ACC112 (cell line): Measurements from ENCODE around the gene WSB2.
A peak's percentile ranks its signal among the peaks of the same experiment; 100 is the strongest.

Experiments used
- H2AFZ ChIP-seq: fragments of 200-600 bp; sonication (generic); one replicate; pipeline ENCODE4 v1.6.0; 2017; ENCODE audit warnings: antibody characterized with exemption, low read length; ENCODE audit not compliant: unreplicated experiment
- H3K27ac ChIP-seq: fragments of 200-600 bp; sonication (generic); 2 replicates; pipeline ENCODE4 v1.5.1; 2014; ENCODE audit warnings: low read depth, mild to moderate bottlenecking, antibody characterized with exemption, low read length, moderate library complexity
- H3K27me3 ChIP-seq: fragments of 200-600 bp; sonication (generic); 2 replicates; pipeline ENCODE4 v1.6.1; 2014; ENCODE audit warnings: mild to moderate bottlenecking, antibody characterized with exemption, low read length, moderate library complexity, mixed read lengths; ENCODE audit not compliant: insufficient read depth
- H3K36me3 ChIP-seq: fragments of 200-600 bp; sonication (generic); 2 replicates; pipeline ENCODE4 v1.6.1; 2016; ENCODE audit warnings: mild to moderate bottlenecking, antibody characterized with exemption, low read length, moderate library complexity, mixed read lengths; ENCODE audit not compliant: insufficient read depth
- H3K4me1 ChIP-seq: fragments of 200-600 bp; sonication (generic); one replicate; pipeline ENCODE4 v1.6.1; 2016; ENCODE audit warnings: low read length, mixed read lengths; ENCODE audit not compliant: insufficient read depth, unreplicated experiment, control insufficient read depth
- H3K4me3 ChIP-seq: fragments of 200-600 bp; sonication (generic); 2 replicates; pipeline ENCODE4 v1.5.1; 2014; ENCODE audit warnings: mild to moderate bottlenecking, low read depth, low read length
- H3K79me2 ChIP-seq: fragments of 200-600 bp; sonication (generic); one replicate; pipeline ENCODE4 v1.6.0; 2016; ENCODE audit warnings: low read length; ENCODE audit not compliant: control insufficient read depth, unreplicated experiment, insufficient read depth

The WSB2 gene

GRCh38 chr12:118061011-118061872 is at the start of gene WSB2:
TSS of gene WSB2 (minus strand) at chr12:118061179. CDS start at chr12:118061048, 131 bp downstream.
- peak within 1 kb of the TSS; percentile 84 for H3K4me3 ChIP-seq
- H3K27me3 ChIP-seq = no peaks in the 10 kb centered on the region
- H3K36me3 ChIP-seq = no peaks in the 10 kb centered on the region
- peak within 1 kb of the TSS; percentile 42 for H2AFZ ChIP-seq
- peaks cover 49% of the 10 kb centered on the region for H3K79me2 ChIP-seq
- H3K27ac ChIP-seq = peak within 1 kb of the TSS; percentile 81
- H3K4me1 ChIP-seq = peaks cover 21% of the 10 kb centered on the region

GRCh38 chr12:118109088-118109487 is 48.1 kb upstream of the WSB2 start:
- Histone ChIP-seq H3K4me1 (no peaks in the 10 kb centered on the region), H3K4me3 (no peak overlapping the region), H3K79me2 (no peaks in the 10 kb centered on the region), H3K27me3 (no peaks in the 10 kb centered on the region), H3K27ac (no peak overlapping the region), H3K36me3 (no peaks in the 10 kb centered on the region), H2AFZ (no peak overlapping the region)

- Histone ChIP-seq H3K27ac (no peak overlapping the region), H3K36me3 (no peaks in the 10 kb centered on the region), H2AFZ (no peak overlapping the region), H3K79me2 (no peaks in the 10 kb centered on the region), H3K4me1 (no peaks in the 10 kb centered on the region), H3K4me3 (no peak overlapping the region), H3K27me3 (no peaks in the 10 kb centered on the region)
Measured at GRCh38 chr12:118107694-118108093, 46.7 kb upstream of the WSB2 start.

GRCh38 chr12:118107011-118107410 is 46.0 kb upstream of the WSB2 start:
- H3K27me3 ChIP-seq = no peaks in the 10 kb centered on the region
- no peak overlapping the region for H3K4me3 ChIP-seq
- H3K27ac ChIP-seq = no peak overlapping the region
- H2AFZ ChIP-seq = no peak overlapping the region
- H3K79me2 ChIP-seq = no peaks in the 10 kb centered on the region
- no peaks in the 10 kb centered on the region for H3K36me3 ChIP-seq
- H3K4me1 ChIP-seq = peaks cover 6% of the 10 kb centered on the region

- Histone ChIP-seq H3K4me1 (peaks cover 7% of the 10 kb centered on the region), H2AFZ (peak within 1 kb of the TSS; percentile 83), H3K27ac (no peak within 1 kb of the TSS), H3K4me3 (peak within 1 kb of the TSS; percentile 94), H3K27me3 (no peaks in the 10 kb centered on the region), H3K36me3 (no peaks in the 10 kb centered on the region), H3K79me2 (no peaks in the 10 kb centered on the region)
Measured at GRCh38 chr12:118103601-118104382, 42.8 kb upstream of the WSB2 start, which contains the start of gene VSIG10. TSS of gene VSIG10 (minus strand) at chr12:118104011. CDS start at chr12:118103671, 340 bp downstream.

GRCh38 chr12:118103201-118103600 is 42.2 kb upstream of the WSB2 start:
- Histone ChIP-seq H3K27me3 (no peaks in the 10 kb centered on the region), H2AFZ (peak overlapping the region; percentile 83), H3K4me1 (peaks cover 10% of the 10 kb centered on the region), H3K79me2 (no peaks in the 10 kb centered on the region), H3K27ac (no peak overlapping the region), H3K36me3 (no peaks in the 10 kb centered on the region), H3K4me3 (peak overlapping the region; percentile 94)

- Histone ChIP-seq H3K27ac (no peak overlapping the region), H3K79me2 (no peaks in the 10 kb centered on the region), H3K4me1 (peaks cover 10% of the 10 kb centered on the region), H3K4me3 (peak overlapping the region; percentile 94), H3K27me3 (no peaks in the 10 kb centered on the region), H3K36me3 (no peaks in the 10 kb centered on the region), H2AFZ (no peak overlapping the region)
Measured at GRCh38 chr12:118102609-118103008, 41.6 kb upstream of the WSB2 start.

- H3K4me1 ChIP-seq = peaks cover 10% of the 10 kb centered on the region
- no peak overlapping the region for H2AFZ ChIP-seq
- H3K79me2 ChIP-seq = no peaks in the 10 kb centered on the region
- H3K36me3 ChIP-seq = no peaks in the 10 kb centered on the region
- peak overlapping the region; percentile 94; the same call in 1 of the 2 replicates for H3K4me3 ChIP-seq
- H3K27ac ChIP-seq = no peak overlapping the region
- H3K27me3 ChIP-seq = no peaks in the 10 kb centered on the region
Measured at GRCh38 chr12:118102070-118102469, 41.1 kb upstream of the WSB2 start.

- Histone ChIP-seq H2AFZ (no peak overlapping the region), H3K4me3 (no peak overlapping the region), H3K79me2 (no peaks in the 10 kb centered on the region), H3K36me3 (no peaks in the 10 kb centered on the region), H3K4me1 (peaks cover 10% of the 10 kb centered on the region), H3K27me3 (no peaks in the 10 kb centered on the region), H3K27ac (no peak overlapping the region)
Measured at GRCh38 chr12:118101051-118101450, 40.1 kb upstream of the WSB2 start.

- Histone ChIP-seq H3K27ac (no peak overlapping the region), H3K4me3 (no peak overlapping the region), H2AFZ (no peak overlapping the region), H3K36me3 (no peaks in the 10 kb centered on the region), H3K27me3 (no peaks in the 10 kb centered on the region), H3K4me1 (peaks cover 10% of the 10 kb centered on the region), H3K79me2 (no peaks in the 10 kb centered on the region)
Measured at GRCh38 chr12:118098911-118099671, 38.1 kb upstream of the WSB2 start.
